HCT116 (cell line): ENCODE data around the gene SUGCT.

Source experiments
- EGR1 ChIP-seq: IDR thresholded peaks from 2 replicates; pipeline ENCODE4 v1.6.1; 2012; ENCODE audit warnings: low read depth
- EZH2 ChIP-seq: fragments of 200-600 bp; sonication (generic); IDR thresholded peaks from 2 replicates; pipeline ENCODE4 v1.6.1; 2017; ENCODE audit warnings: antibody characterized with exemption, mixed run types
- EZH2phosphoT487 ChIP-seq: fragments of 200-600 bp; IDR thresholded peaks from 2 replicates; pipeline ENCODE4 v1.6.1; 2018; ENCODE audit warnings: antibody characterized with exemption, borderline replicate concordance
- POLR2A ChIP-seq: IDR thresholded peaks from 2 replicates; pipeline ENCODE4 v1.7.0; 2011; ENCODE audit warnings: borderline replicate concordance; ENCODE audit not compliant: insufficient read depth, insufficient read length; ENCODE audit errors: extremely low read depth
- POLR2AphosphoS5 ChIP-seq: IDR thresholded peaks from 2 replicates; pipeline ENCODE4 v1.6.1; 2011; ENCODE audit warnings: mild to moderate bottlenecking, low read depth, low read length, moderate library complexity
- RAD21 ChIP-seq: IDR thresholded peaks from 2 replicates; pipeline ENCODE4 v1.6.1; 2012; ENCODE audit warnings: low read depth, mild to moderate bottlenecking
- SIN3A ChIP-seq: IDR thresholded peaks from 2 replicates; pipeline ENCODE4 v1.6.1; 2012; ENCODE audit warnings: low read depth
- SP1 ChIP-seq: IDR thresholded peaks from 2 replicates; pipeline ENCODE4 v1.6.1; 2012; ENCODE audit warnings: low read depth
- ZNF274 ChIP-seq: fragments of 200-500 bp; sonication (Bioruptor generic); IDR thresholded peaks from 2 replicates; pipeline ENCODE4 v1.6.1; 2014; ENCODE audit warnings: mild to moderate bottlenecking, low read depth, low read length, inconsistent platforms
- TF ChIP-seq, protein P1 (sequence below): IDR thresholded peaks from 2 replicates; pipeline ENCODE4 v1.6.1; 2012
- TF ChIP-seq, protein P2 (sequence below), 3 experiments: fragments of 200-600 bp in 1 of 3; sonication (generic) in 1 of 3; IDR thresholded peaks in 2 of 3; conservative IDR thresholded peaks in 1 of 3; 2 replicates each; pipeline ENCODE4 v1.5.1; 2012 to 2017; ENCODE audit warnings: low read depth in 2 of 3, low read length in 2 of 3, antibody characterized with exemption in 1 of 3, borderline replicate concordance in 1 of 3, control low read depth in 1 of 3, mild to moderate bottlenecking in 1 of 3, mixed read lengths in 1 of 3, mixed run types in 1 of 3, moderate library complexity in 1 of 3; ENCODE audit not compliant: insufficient read depth in 1 of 3

GRCh38 chr7:40706829-40707228 is 572.0 kb downstream of the SUGCT start:
- TF ChIP-seq, protein P1, sequence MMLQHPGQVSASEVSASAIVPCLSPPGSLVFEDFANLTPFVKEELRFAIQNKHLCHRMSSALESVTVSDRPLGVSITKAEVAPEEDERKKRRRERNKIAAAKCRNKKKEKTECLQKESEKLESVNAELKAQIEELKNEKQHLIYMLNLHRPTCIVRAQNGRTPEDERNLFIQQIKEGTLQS: no peak
- TF ChIP-seq EZH2 (no peak), EZH2phosphoT487 (no peak), RAD21 (no peak), POLR2A (no peak), ZNF274 (no peak), POLR2AphosphoS5 (no peak), SIN3A (no peak), EGR1 (no peak), SP1 (no peak)
- TF ChIP-seq, protein P2, sequence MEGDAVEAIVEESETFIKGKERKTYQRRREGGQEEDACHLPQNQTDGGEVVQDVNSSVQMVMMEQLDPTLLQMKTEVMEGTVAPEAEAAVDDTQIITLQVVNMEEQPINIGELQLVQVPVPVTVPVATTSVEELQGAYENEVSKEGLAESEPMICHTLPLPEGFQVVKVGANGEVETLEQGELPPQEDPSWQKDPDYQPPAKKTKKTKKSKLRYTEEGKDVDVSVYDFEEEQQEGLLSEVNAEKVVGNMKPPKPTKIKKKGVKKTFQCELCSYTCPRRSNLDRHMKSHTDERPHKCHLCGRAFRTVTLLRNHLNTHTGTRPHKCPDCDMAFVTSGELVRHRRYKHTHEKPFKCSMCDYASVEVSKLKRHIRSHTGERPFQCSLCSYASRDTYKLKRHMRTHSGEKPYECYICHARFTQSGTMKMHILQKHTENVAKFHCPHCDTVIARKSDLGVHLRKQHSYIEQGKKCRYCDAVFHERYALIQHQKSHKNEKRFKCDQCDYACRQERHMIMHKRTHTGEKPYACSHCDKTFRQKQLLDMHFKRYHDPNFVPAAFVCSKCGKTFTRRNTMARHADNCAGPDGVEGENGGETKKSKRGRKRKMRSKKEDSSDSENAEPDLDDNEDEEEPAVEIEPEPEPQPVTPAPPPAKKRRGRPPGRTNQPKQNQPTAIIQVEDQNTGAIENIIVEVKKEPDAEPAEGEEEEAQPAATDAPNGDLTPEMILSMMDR (IDR thresholded peaks at IDR 0.05 in 2 of 3, conservative IDR thresholded peaks at IDR 0.05 in 1 of 3; ENCODE audit: borderline replicate concordance in 1 of 3, insufficient read depth in 1 of 3, low read depth in 2 of 3, low read length in 2 of 3): no peak
